ENCODE results near the gene FCHSD2. TPM values are rescaled to one million over a fixed set of nuclear protein-coding genes. Genes with fewer than 3 reads are reported as not detected.

FCHSD2 gene
- total RNA-seq, 2 donors from 2014 or later: 14.0 to 17.6 TPM

DNA sequence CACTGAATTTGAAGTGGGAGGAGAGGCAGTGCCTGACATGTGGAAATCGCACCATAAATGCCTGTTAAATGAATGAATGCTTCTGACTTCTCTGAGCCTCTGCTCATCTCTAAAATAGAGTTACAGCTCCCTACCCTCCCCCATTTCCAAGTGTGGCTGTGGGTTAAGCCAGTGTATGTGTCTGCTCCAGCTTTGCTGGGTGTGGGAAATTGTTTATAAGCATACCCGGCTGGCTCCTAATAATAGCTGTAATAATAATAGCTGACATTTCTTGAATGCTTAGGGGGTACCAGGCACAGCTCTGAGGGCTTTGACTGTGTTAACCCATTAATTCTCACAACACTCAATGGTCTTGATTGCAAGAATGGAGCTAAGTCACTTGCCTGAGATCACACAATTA lies 7.0 kb upstream of the FCHSD2 start:
- no peak overlapping the region for H3K27ac Mint-ChIP-seq
- no peaks in the 10 kb centered on the region for H3K4me1 Mint-ChIP-seq
- DNase-seq: no peak
- H3K9me3 Mint-ChIP-seq: no peaks in the 10 kb centered on the region
- H3K36me3 ChIP-seq (ENCODE audit: control insufficient read depth, insufficient read depth, low read length): no peaks in the 10 kb centered on the region
- H3K4me1 ChIP-seq (ENCODE audit: control insufficient read depth, insufficient read depth, low read length): no peaks in the 10 kb centered on the region
- no peak overlapping the region for H3K27ac ChIP-seq (ENCODE audit: low read depth, low read length)
- H3K27me3 ChIP-seq (ENCODE audit: control insufficient read depth, insufficient read depth, low read length, poor library complexity, severe bottlenecking): no peaks in the 10 kb centered on the region
- no peak overlapping the region for H3K4me3 Mint-ChIP-seq
- TF ChIP-seq, protein P1, sequence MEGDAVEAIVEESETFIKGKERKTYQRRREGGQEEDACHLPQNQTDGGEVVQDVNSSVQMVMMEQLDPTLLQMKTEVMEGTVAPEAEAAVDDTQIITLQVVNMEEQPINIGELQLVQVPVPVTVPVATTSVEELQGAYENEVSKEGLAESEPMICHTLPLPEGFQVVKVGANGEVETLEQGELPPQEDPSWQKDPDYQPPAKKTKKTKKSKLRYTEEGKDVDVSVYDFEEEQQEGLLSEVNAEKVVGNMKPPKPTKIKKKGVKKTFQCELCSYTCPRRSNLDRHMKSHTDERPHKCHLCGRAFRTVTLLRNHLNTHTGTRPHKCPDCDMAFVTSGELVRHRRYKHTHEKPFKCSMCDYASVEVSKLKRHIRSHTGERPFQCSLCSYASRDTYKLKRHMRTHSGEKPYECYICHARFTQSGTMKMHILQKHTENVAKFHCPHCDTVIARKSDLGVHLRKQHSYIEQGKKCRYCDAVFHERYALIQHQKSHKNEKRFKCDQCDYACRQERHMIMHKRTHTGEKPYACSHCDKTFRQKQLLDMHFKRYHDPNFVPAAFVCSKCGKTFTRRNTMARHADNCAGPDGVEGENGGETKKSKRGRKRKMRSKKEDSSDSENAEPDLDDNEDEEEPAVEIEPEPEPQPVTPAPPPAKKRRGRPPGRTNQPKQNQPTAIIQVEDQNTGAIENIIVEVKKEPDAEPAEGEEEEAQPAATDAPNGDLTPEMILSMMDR (conservative IDR thresholded peaks at IDR 0.05): no peak
- 78 to 96% methylated on average over 1 to 2 of the region's 2 CpGs for WGBS, 2 experiments (ENCODE audit: insufficient coverage in 1 of 2, insufficient read length in 1 of 2)
- peaks cover 7% of the 10 kb centered on the region for H3K27me3 Mint-ChIP-seq (ENCODE audit: insufficient read depth)
- H3K9ac ChIP-seq (ENCODE audit: extremely low read depth, low read length, poor library complexity, severe bottlenecking): no peak overlapping the region
- no peak overlapping the region for H3K4me3 ChIP-seq (ENCODE audit: low read length)
- H3K36me3 Mint-ChIP-seq (ENCODE audit: low read depth): no peaks in the 10 kb centered on the region
- no peaks in the 10 kb centered on the region for H3K9me3 ChIP-seq (ENCODE audit: control insufficient read depth, low read length)

DNA sequence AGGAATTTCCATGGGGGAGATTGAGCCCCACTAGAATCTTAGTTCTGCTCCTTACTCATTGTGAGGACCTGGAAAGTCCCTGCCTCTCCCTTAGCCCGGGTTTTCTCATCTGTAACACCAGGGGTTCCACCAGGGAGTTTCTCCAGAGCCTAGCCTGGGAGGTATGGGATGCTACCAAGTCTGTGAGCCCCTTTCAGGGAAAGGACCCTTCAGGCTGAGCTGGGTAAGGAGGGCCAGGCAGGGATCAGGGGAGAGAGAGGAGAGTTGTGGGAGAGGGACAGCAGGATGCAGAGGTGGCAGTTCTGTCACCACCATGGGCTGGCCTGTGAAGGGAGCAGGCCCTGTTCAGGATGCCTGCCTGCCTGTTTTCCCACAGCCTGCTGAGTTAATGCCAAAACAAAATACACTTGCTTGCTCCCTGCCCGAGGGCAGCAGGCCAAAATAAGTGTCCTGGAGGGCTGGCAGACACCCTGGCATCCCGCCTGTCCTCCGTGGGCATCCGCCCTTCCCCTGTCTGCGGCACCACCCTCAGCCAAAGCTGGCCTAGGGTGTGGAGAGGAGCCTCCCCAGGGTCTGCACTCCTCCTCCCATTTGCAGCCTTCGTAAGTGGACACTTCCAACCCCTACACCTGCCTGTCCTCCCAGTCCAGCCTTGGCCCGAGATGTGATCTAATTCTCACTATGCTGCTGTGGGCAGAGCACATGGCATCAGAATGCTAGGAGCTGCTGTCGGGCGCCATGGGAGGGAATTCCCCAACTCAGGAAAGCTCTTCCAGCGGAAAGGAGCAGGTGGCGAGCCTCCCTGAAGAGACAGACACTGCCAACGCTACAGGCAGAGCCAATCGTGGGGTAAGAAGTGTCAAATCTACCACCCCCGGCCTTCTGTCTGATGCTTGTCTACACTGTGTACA lies 5.9 kb upstream of the FCHSD2 start:
- H3K9ac ChIP-seq (ENCODE audit: extremely low read depth, low read length, poor library complexity, severe bottlenecking): no peak overlapping the region
- H3K4me1 ChIP-seq (ENCODE audit: control insufficient read depth, insufficient read depth, low read length): no peaks in the 10 kb centered on the region

DNA sequence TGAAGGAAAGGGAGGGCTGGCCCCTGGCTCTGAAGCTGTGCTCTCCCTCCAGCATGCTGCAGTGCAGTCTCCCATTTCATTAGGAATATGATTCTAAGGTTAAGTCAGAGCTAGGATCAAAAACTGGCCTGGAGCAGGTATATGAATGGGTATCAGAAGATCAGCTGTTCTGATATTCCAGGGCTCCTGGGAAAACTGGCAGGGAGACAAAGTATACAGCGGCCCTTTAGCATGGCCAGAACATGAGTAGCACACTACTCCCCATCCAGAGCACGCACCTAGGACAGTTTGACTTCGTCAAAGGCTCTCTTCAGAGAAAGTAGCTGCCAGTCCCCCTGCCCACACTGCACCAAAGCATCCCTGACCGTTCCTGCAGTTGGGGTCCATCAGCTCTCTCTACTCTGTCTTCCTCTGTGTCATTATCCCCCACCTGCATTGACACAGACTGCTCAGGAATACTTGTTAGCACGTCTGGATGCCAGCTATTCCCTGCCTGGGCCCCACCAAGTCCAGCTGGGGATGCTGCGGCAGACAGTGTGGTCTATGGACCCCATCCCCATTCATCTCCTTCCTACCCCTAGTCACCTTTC lies 4.0 kb upstream of the FCHSD2 start:
- Mint-ChIP-seq H3K4me1 (peaks cover 8% of the 10 kb centered on the region), H3K27me3 (ENCODE audit: insufficient read depth) (peaks cover 7% of the 10 kb centered on the region), H3K36me3 (ENCODE audit: low read depth) (no peaks in the 10 kb centered on the region), H3K9me3 (no peaks in the 10 kb centered on the region), H3K27ac (no peak overlapping the region), H3K4me3 (no peak overlapping the region)
- H3K4me1 ChIP-seq (ENCODE audit: control insufficient read depth, insufficient read depth, low read length): no peaks in the 10 kb centered on the region
- peaks cover under 1% of the 10 kb centered on the region for H3K27me3 ChIP-seq (ENCODE audit: control insufficient read depth, insufficient read depth, low read length, poor library complexity, severe bottlenecking)
- no peaks in the 10 kb centered on the region for H3K36me3 ChIP-seq (ENCODE audit: control insufficient read depth, insufficient read depth, low read length)
- DNase-seq: peak; percentile 34
- H3K9me3 ChIP-seq (ENCODE audit: control insufficient read depth, low read length): no peaks in the 10 kb centered on the region
- TF ChIP-seq, protein P1 (conservative IDR thresholded peaks at IDR 0.05): no peak
- no peak overlapping the region for H3K9ac ChIP-seq (ENCODE audit: extremely low read depth, low read length, poor library complexity, severe bottlenecking)
- WGBS, 2 experiments (ENCODE audit: insufficient coverage in 1 of 2, insufficient read length in 1 of 2): 93 to 96% methylated on average over 4 to 6 of the region's 6 CpGs
- H3K27ac ChIP-seq (ENCODE audit: low read depth, low read length): no peak overlapping the region
- H3K4me3 ChIP-seq (ENCODE audit: low read length): no peak overlapping the region

More for the DNA sequence above, 5.9 kb upstream of the FCHSD2 start:
- Histone ChIP-seq H3K27me3 (ENCODE audit: control insufficient read depth, insufficient read depth, low read length, poor library complexity, severe bottlenecking) (no peaks in the 10 kb centered on the region), H3K36me3 (ENCODE audit: control insufficient read depth, insufficient read depth, low read length) (no peaks in the 10 kb centered on the region), H3K27ac (ENCODE audit: low read depth, low read length) (no peak overlapping the region), H3K9me3 (ENCODE audit: control insufficient read depth, low read length) (no peaks in the 10 kb centered on the region), H3K4me3 (ENCODE audit: low read length) (no peak overlapping the region)
- no peak for DNase-seq
- WGBS, 2 experiments (ENCODE audit: insufficient coverage in 1 of 2, insufficient read length in 1 of 2): 81 to 91% methylated on average over 7 to 15 of the region's 15 CpGs
- Mint-ChIP-seq H3K36me3 (ENCODE audit: low read depth) (no peaks in the 10 kb centered on the region), H3K27me3 (ENCODE audit: insufficient read depth) (peaks cover 7% of the 10 kb centered on the region), H3K4me1 (peaks cover 6% of the 10 kb centered on the region), H3K27ac (no peak overlapping the region), H3K4me3 (no peak overlapping the region), H3K9me3 (no peaks in the 10 kb centered on the region)
- TF ChIP-seq, protein P1 (conservative IDR thresholded peaks at IDR 0.05): no peak
